HG02588 (cell line): Measurements from ENCODE around the gene GTF3C4.
"Not testable (repeated sequence)": the region's sequence is repeated elsewhere in the genome, so short reads cannot be mapped to it uniquely, and the experiment has no call there.

Source experiments
- ATAC-seq: cut with Tn5 transposase; IDR thresholded peaks from one replicate; pipeline ENCODE4 v1.9.1; 2021; ENCODE audit warnings: mild to moderate bottlenecking, moderate library complexity; ENCODE audit not compliant: unreplicated experiment

The GTF3C4 gene

DNA sequence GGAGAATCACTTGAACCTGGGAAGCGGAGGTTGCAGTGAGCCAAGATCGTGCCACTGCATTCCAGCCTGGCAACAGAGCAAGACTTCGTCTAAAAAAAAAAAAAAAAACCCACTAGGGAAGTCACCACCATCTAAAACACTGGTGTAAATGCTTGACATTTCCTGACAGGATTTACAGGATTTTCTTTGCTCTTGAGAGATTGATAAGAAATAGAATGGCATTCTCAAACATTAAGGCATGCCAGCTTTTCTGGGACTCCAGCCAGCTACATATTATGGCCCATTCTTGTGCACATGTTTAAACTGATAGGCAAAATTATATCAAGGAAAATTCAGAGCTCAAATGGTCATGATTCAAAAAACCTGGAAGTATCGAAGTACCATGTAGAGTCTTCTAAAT lies 28.7 kb downstream of the GTF3C4 start:
- no peak for ATAC-seq

DNA sequence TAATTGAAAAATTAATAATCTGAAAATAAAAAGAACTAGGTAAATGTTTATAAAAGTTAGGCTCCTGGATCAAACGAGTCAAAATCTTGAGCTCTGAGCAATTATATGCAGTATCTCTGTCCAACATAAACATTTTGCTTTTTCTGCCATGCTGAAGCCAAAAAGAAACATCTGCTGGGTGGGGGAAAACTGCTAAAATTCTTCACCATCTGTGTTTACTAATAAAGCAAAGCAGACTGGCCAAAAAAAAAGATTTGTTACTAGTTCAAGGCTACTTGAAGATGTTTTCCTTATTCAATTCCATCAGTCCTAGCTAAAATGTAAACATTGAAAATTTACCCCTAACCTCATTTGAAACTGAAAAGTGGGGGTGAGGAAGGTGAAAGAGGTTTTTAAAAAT lies 29.7 kb downstream of the GTF3C4 start:
- ATAC-seq, result no peak

DNA sequence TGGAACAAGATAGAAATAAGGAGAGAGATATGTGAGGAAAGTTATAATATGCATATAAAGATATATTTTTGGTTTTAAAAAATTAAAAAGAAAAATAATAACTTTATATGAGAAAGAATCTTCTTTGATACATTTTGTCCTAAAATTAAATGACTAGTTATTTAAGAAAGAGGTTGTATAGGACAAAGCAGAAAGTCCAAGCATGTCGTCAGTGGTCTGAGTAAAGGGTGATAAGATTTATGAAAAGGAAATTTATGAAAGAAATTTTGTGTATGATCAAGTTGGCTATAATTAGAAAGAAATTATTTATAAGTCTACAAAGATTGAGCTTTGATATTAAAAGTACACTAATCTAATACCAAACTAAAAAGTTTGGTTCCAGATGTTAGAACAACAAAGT lies 32.0 kb downstream of the GTF3C4 start:
- no peak for ATAC-seq

DNA sequence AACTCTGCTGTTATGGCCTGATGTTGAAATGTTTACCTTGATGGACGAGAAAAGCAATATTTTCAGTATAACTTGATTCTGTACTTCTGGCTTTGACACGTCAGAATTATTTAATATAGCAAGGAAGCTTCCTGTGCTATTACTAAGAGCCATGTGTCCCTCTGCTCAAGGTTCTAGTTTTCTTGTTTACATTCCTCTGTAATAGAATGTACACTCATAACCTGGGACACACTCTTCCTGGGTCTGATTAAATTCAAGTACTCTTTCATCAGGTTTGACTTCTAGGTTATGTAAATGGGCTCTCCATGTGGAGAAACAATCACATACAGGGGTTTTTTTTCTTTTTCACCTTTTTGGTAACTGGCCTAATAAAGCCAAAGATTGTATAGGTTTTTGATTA lies 33.1 kb downstream of the GTF3C4 start:
- no peak for ATAC-seq

- no peak for ATAC-seq
Measured at GRCh38 chr9:132708239-132708638, 38.0 kb downstream of the GTF3C4 start.

DNA sequence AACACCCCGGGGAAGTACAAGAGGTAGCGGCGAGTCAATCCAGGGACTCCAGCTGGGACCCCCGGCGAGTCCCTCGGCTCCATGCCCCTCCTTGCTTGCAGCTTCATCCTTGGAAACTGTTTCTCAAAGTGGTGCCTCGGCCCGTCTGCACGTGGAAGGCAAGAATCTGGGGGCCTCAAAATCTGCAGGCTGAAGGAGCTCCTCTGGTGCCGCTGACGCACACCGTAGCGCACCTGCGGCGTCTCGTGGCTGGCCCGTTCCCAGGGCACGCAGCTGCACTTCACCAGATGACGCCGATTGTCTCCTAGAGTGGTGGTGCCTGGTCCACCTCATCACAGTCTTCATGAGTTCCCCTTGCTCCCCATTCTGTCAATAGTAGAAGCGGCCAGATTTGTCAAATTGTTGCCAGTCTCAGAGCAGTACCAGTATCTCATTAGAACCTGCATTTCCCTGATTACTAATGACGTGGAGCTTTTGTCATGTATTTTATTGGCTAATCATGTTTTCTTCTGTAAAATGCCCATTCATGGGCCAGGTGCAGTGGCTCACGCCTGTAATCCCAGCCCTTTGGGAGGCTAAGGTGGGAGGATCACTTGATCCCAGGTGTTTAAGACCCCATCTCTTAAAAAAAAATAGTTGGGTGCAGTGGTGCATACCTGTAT lies 38.6 kb downstream of the GTF3C4 start:
- ATAC-seq, result no peak

GRCh38 chr9:132710333-132710732 lies 40.1 kb downstream of the GTF3C4 start:
- ATAC-seq, result no peak

- not testable (repeated sequence) for ATAC-seq
Measured at GRCh38 chr9:132711152-132711551, 40.9 kb downstream of the GTF3C4 start.

- no peak for ATAC-seq
Measured at GRCh38 chr9:132711846-132712245, 41.6 kb downstream of the GTF3C4 start.

GRCh38 chr9:132712753-132713152 lies 42.5 kb downstream of the GTF3C4 start:
- no peak for ATAC-seq

GRCh38 chr9:132716007-132716406 lies 45.7 kb downstream of the GTF3C4 start:
- ATAC-seq, result no peak

- ATAC-seq, result no peak
Measured at GRCh38 chr9:132717326-132717945, 47.2 kb downstream of the GTF3C4 start.

GRCh38 chr9:132718381-132718928 lies 48.2 kb downstream of the GTF3C4 start:
- not testable (repeated sequence) for ATAC-seq

DNA sequence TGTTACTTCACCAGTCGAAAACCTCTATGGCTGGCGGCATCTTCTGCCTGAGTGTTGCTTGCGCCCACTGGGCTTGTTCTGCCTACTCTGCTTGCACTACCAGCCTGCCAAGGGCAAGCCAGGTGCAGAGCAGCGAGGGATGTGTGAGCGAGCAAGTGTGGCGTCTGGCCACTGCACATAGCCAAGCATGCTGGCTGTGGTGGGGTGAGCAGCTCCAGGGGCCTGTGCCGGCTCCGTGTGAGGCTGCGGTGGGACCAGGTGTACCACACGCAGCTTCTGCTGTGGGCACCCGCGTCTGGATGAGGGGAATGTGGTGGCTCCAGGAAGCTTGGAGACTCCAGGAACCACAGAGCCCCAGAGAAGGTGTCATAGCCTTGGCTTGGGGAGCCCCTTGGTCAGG lies 51.4 kb downstream of the GTF3C4 start:
- ATAC-seq, result no peak

- ATAC-seq, result no peak
Measured at GRCh38 chr9:132722564-132723065, 52.4 kb downstream of the GTF3C4 start.

DNA sequence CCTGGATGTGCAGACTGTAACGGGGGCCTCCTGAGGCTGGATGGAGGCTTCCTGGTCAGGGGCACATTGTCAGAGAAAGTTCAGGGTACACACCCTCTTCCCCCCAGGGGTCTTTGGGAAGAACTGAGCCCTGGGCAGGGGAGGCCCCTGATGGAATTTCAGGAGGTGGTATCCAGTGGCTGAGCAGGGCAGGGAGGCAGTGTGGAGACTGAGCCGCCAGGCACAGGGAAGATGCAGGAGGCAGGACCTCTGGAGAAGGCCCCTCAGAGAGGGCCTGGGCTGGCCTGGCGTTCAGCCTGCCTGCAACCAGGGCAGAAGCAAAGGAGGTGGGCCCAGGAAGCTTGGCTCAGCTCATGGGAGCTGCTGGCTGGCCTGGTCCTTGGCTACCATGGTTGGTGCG lies 53.5 kb downstream of the GTF3C4 start:
- ATAC-seq, result no peak

DNA sequence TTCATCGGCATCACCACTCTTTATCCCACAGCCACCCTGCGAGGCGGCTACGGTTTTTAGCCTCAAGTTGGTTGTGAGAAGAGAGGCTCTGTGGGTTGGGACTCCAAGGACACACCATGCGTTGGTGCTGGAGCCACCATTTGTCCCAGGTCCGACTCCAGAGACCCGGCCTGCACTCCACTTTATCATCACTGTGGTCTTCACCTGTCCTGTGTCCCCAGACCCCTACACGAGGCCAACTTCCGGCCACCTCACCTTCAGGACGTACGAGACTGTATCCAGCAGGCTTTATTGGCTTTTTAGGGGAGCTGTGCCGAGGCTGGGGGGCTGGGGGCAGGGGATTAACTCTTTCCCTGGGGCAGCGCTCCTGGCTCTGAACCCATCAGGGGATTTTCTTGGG lies 55.0 kb downstream of the GTF3C4 start:
- no peak for ATAC-seq

DNA sequence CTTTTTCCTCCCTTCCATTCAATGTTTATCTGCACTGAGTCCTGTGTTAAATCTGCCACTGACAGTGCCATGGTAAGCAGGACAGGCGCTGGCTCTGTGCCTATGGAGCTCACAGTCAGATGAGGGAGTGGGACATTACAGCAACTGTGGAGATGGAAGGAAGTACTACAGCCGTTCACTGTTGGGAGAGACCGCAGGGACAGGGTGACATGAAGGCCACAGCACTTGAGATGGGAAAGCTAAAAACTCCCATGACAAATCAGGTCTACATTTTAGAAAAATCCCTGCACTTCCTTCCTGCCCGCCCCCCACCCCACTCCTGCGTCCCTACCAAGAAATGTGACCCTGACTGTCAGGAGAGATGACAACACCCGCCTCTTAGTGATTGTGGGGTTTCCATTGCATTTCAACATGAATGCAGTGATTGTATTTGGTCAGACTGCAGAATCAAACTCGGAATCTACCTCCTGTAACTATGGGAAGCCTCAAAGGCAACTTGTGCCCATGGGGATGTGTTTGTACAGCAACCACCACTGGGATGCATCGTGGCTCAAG lies 56.4 kb downstream of the GTF3C4 start:
- no peak for ATAC-seq

GRCh38 chr9:132728071-132728470 lies 57.8 kb downstream of the GTF3C4 start:
- ATAC-seq, result no peak

DNA sequence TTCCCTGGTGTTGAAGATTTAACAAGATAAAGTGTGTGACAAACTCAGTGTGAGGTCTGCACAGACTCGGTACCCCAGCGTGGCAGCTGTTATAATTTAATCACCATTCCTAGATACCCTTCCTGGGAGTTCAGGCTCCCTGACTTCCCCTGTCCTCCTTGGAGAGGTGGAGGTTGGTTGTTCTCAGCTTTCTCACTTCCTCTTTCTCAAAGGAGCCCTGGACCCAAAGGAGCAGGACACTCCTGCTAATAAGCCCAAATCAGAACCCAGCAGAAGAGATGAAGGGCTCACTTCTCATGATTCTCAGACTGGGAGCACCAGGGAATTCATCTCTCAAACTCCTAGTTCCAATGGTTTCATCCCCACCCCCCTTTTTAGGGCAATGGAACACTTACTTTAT lies 58.2 kb downstream of the GTF3C4 start:
- ATAC-seq, result no peak

DNA sequence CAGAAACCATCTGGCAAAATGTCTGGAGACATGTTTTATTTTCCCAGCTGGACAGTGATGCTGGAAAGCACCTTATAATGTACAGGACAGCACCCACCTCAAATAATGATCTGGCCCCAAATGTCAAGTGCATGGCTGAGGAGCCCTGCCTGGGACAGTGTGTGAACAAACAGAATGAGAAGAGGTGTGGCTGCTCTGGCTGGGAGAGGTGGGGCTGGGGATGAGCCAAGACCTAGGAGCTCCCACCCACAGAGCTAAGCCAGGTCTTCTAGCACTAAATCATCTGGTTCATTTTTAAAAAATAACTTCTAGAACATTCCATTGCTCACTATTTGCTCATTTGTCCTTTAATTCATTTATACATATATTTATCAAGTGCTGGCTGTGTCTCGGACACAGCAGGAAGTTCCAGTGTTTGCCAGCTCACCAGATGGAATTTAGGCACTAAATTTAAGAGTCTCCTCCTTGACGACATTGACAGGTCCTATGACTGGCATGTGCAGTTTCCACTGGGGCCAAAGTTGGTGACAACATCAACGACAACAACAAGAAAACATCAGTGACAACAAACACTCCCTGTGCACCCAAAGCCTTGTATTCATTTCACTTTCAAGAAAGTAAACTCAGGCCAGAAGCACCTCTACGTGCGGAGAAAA lies 59.1 kb downstream of the GTF3C4 start:
- ATAC-seq, result no peak
